Anterior cingulate cortex (tissue), 58 donors: Measurements from ENCODE around the gene GFRA1.
A peak's percentile ranks its signal among the peaks of the same experiment; 100 is the strongest.

ENCODE experiments used
- DNase-seq, 58 donors: peaks; one replicate each; lab custom pipeline; 2025; lab: John Stamatoyannopoulos, UW

GFRA1 gene

DNA sequence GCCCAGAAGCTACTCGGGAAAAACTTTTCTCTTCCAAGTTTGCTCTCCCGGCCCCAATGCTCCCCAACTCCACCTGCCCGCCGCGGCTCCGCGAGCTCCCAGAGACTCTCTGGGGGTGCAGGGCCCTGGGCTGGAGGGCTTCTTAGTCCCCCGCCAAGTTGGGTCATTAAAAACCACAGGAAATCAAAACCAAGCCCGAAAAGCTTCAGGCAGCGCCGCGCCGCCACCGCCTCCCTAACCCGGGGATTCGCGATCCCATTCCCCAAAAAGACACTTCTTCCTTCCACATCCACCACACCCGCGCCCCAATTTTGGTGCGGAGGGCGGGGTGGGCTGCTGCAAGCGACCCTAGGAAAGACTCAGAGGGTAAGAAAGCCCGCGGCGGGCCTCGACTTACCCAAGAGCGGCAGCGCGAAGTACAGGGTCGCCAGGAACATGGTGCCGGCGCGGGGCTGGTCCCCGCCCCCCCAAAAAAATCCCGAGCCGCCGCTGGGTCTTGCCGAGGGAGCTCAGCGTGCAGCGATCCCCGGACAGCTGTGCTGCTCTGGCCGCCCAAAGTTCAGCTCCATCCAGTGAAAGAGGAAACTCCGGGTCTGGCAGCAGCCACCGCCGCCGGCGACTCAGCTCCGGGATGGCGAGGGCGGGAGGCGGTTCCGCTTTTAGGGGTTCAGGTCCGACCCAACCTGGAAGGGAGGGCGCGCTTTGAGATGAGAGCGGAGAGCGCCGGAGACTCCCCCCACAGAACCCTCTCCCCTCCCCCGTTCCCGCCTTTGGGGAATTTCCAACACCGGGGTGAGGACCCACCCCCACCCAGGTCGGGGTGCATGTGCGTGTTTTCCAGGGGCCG lies 1.2 kb downstream of the GFRA1 start:
- peak in 3 of 58 donors; percentile 3 to 44 (median 23) for DNase-seq

- DNase-seq: peak in 3 of 58 donors; percentile 12 to 24 (median 13)
Observed at GRCh38 chr10:116270771-116271592, 2.0 kb downstream of the GFRA1 start.

- DNase-seq: no peak
Observed at GRCh38 chr10:116270126-116270770, 2.8 kb downstream of the GFRA1 start.

GRCh38 chr10:116269619-116270018 lies 3.4 kb downstream of the GFRA1 start:
- peak in 9 of 58 donors; percentile 5 to 52 (median 13) for DNase-seq

GRCh38 chr10:116268976-116269375 lies 4.0 kb downstream of the GFRA1 start:
- no peak for DNase-seq

- DNase-seq: no peak
Observed at GRCh38 chr10:116265686-116266085, 7.3 kb downstream of the GFRA1 start.

- DNase-seq: no peak
Observed at GRCh38 chr10:116263870-116264655, 8.9 kb downstream of the GFRA1 start.

- no peak for DNase-seq
Observed at GRCh38 chr10:116262678-116263077, 10.3 kb downstream of the GFRA1 start.

DNA sequence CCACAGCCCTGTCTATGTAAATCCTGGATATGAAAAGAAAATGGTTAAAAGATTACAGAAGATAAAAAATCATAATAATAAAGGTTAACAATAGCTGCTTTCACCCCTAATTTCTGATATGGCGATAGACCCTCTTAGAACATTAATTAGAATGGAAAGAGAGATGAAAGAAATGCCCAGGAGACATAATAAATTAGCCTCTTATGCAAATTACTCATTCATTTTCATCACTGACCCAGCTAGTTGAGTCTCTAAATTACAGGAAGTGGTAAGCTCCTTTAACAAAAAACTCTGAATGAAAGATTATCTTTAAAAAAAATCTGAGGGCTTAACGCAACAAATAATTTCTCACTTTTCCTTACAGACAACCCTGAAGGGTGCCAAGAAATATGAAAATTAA lies 12.4 kb downstream of the GFRA1 start:
- no peak for DNase-seq

GRCh38 chr10:116259638-116260037 lies 13.4 kb downstream of the GFRA1 start:
- no peak for DNase-seq

- no peak for DNase-seq
Observed at GRCh38 chr10:116257785-116258184, 15.2 kb downstream of the GFRA1 start.

GRCh38 chr10:116256752-116257259 lies 16.2 kb downstream of the GFRA1 start:
- no peak for DNase-seq

GRCh38 chr10:116255886-116256751 lies 16.9 kb downstream of the GFRA1 start:
- no peak for DNase-seq

DNA sequence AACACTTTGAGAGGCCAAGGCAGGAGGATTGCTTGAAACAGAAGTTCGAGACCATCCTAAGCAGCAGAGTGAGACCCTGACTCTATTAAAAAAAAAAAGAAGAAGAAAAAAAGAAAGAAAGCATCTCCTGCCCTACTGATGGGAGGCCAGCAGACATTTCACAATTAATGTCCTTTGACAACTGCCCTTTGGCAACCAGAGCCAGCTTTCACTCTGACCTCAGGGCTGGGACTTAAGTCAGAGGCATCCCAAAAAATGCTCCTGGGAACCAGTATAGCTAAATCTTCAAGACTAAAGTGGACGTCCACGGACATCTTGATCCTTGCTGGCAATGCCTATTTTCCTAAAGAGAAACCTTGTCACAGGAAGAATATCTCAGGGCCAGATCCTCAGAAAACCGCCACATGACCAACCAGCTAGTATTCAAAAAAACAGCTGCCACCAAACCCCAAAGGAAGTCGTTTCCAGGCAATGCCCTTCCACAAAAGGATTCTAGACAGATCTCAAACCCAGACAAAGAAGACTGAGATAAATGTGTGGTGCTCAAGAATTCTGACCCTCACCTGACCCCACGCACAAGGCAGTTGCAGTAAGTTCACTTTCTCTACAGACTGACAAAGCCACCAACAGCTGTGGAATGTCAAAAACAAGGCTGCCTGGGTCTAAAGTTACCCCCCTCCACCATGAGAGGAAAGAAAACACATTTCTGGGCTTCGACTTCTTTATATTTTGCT lies 18.4 kb downstream of the GFRA1 start:
- DNase-seq: no peak

DNA sequence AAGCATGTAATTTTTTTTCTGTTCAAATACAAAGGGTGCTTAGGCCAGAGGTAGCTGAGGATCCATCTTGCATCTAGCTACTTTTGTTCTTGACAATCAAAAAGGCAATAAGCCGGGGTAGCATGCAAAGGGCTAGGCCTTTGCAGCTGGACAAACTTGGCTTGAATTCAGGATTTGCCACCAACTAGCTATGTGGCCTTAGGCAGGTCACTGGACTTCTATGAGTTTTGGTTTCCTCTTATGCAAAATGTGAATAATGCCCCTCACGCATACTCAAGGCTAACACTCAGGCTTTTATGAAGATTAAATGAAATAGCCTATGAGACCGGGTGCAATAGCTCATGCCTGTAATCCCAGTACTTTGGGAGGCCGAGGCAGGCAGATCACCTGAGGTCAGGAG lies 19.3 kb downstream of the GFRA1 start:
- DNase-seq: no peak

DNA sequence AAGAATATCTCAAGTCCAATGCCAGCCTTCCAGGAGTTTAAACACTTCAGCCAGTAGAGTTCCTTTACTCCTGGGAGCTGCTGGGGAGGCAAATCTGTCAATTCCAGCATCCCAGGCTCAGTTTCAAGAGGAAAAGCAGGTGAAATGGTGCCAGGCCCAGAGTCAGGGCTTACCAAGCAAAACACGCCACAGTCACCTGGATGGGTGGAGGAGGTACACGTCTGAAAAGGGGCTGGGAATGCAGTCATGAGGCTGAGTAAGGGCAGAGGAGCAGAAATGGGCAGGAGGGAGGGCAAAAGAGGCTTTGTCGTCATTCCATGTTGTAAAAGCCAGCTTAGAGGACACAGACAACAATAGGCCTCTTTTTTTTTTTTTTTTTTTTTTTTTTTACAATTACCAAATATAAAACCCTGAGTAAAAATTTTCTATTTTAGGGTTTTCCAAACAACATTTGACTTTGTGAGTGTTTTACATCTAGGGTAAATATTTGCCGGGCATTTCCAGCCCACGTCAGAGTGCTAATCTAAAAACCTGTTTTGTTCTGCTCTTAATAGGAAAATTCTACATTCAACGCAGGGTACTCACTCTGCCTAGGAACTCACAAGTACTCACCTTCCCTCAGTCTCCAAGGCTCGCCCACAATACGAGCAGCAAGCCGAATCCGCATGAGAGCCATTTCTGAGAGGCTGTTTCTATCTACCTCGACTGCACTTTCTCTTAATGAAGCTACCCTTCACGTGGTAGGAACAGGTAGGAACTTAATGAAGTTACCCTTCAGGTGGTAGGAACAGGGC lies 21.2 kb downstream of the GFRA1 start:
- DNase-seq: no peak

- no peak for DNase-seq
Observed at GRCh38 chr10:116247691-116248090, 25.3 kb downstream of the GFRA1 start.

DNA sequence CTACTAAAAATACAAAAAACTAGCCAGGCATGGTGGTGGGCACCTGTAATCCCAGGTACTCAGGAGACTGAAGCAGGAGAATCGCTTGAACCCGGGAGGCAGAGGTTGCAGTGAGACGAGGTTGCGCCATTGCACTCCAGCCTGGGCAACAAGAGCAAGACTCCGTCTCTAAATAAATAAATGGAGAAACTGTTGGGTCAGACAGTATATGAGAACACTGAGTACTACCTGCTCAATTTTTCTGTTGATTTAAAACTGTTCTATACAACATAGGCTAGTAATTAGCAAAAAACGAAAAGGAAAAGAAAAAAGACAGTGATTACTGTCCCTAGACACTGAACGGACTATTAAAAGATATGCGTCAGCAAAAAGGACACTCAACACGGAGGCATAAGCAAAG lies 26.7 kb downstream of the GFRA1 start:
- DNase-seq: no peak
